HG03135 (cell line): ENCODE measurements around the gene CGNL1.

Experiments used
- ATAC-seq: cut with Tn5 transposase; IDR thresholded peaks from one replicate; pipeline ENCODE4 v1.9.1; 2021; ENCODE audit warnings: mild to moderate bottlenecking, moderate library complexity; ENCODE audit not compliant: unreplicated experiment

CGNL1 gene

DNA sequence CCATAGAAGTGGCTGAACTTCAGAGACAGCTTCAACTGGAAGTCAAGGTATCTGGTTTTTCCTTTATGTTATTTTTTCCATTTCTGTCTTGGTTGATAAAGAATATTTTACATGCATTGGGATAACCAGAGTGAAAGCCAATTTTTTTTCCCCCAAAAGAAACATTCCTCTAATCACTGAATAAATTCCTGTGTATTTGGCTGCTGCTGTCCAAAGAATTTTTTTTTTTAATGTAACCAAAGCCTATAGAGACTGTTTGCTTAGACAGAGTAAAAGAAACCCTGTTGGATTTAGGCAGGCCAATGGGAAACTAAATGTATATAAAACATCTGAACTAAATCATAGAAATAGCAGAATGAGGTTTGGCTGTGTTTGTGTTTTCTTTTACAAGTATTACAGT, 75.2 kb downstream of the CGNL1 start:
- ATAC-seq: no peak

DNA sequence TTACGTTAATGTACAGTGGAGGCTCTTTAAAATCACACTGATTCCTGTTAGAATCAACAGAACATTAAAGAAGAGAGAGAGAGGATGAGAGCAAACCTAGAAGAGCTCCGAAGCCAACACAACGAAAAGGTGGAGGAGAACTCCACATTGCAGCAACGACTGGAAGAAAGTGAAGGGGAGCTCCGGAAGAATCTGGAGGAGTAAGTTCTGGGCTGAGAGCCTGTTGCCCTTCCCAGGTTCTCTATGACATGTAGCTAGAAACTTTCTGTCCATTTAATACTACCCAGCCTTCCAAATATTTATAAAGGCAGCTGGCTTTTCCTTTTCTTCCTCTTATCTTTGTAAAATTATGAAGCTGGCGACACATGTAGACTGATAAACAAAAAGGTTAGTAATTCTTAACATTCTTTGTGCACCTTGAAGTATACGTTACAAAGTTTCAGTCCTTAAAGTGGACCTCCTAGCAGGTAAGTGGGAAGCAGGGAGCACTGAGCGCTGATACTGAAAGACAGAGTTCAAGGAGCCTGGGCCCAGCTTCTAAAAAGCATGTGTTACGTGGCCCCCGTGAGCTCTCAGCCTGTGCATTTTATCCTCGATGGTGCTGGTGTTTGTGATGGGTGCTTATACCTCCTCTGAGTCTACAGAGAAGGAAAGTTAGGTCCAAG, 75.9 kb downstream of the CGNL1 start:
- no peak for ATAC-seq

DNA sequence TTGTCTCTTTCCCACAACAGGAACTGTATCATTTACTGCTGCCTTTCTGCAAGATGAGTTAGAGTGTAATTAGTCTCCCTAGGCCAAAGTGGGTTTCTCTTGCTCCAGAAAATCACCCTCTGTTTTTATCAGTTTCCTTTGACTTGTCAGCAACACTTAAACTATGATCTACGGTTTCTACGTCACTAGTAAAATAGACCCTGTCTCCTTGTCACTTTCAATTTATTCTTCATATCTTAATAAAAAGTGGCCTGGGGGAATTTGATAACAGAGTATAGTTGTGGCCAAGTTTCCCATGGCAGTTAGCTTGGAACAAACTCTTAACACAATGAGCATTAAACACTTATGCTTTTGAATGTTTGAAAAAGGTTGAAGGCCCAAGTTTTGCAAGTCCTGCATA, 79.6 kb downstream of the CGNL1 start:
- ATAC-seq: no peak

DNA sequence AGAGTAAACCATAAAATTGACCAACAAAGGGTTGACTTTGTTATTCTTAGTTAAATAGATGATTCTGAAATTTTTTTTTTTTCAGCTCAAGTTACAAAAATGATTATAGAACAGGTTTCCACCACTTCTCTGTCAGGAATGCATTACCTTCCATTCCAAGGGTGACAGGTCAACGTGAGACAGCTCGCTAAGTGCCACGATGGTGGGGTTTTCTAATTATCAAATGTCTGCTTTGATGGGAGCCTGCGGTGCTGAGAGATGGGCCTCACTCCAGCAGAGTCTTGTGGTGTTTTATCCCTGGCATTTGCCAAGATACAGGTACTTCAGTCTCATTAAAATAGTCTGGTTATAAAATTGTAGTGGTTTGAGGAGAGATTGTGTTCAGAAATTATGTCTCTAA, 80.3 kb downstream of the CGNL1 start:
- ATAC-seq: no peak

DNA sequence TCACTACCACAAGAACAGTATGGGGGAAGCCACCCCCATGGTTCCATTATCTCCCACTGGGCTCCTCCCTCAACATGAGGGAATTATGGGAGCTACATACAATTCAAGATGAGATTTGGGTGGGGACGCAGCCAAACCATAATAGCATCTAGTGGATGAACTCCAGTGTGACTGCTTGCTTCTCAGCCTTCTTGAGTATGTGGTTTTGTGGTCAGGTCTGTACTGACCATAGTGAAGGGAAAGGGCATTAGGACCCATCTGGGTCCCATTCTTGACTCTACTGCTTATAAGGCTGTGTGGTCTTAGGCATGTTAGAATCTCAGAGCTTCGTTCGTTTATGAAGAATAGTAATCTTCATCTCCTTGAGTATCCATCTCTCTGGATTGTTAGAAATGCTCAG, 81.4 kb downstream of the CGNL1 start:
- no peak for ATAC-seq

DNA sequence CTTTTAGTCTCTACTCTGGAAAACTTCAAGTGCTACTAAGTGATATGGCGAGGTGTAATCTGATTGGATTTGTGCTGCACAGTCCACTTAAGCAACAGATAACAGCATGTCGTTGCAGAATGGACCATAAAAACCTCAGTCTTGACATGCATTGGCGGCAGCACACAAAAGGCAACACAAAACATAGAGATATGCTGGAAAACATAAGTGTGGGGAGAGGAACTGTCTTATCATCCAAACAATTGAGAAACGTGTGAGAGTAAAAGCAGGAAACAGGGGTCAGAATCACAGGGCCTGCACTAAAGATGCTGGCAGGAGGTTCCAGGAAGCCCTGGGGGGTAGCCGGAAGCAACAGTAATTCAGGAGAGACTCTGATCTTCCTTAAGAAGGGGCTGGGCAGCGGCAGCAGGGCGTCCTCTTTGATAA, 82.1 kb downstream of the CGNL1 start:
- ATAC-seq: no peak

DNA sequence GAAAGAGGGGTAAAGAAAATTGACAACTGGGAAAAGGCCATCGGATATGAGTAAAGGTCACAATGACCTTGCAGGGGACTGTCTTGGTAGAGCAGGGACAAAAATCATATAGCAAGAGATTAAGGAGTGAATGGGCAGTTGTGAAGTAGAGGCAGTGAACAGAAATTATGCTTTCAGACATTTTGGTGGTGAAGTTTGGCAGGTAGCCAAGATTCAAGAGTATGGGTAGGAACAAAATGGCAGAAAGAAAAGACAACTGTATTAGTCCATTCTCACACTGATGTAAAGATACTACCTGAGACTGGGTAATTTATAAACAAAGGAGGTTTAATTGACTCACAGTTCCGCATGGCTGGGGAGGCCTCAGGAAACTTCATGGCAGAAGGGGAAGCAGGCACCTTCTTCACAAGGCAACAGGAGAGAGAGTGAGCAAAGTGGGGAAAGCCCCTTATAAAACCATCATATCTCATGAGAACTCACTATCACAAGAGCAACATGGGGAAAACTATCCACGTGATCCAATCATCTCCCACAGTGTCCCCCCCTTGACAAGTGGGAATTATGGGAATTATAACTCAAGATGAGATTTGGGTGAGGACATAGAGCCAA, 84.0 kb downstream of the CGNL1 start:
- no peak for ATAC-seq

DNA sequence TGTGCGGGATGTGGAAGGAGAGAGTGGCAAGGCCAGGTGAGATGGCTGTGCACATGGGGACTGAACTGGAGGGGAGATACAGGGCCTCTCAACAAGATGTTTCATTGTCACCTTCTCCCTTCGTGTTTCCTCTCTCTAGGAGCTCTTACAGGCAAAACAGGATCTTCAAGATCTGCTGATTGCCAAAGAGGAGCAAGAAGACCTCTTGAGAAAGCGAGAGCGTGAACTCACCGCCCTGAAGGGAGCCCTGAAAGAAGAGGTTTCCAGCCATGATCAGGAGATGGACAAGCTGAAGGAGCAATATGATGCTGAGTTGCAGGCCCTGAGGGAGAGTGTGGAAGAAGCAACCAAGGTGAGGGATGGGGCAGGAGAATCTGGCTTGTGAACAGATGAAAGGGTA, 85.2 kb downstream of the CGNL1 start:
- ATAC-seq: no peak

DNA sequence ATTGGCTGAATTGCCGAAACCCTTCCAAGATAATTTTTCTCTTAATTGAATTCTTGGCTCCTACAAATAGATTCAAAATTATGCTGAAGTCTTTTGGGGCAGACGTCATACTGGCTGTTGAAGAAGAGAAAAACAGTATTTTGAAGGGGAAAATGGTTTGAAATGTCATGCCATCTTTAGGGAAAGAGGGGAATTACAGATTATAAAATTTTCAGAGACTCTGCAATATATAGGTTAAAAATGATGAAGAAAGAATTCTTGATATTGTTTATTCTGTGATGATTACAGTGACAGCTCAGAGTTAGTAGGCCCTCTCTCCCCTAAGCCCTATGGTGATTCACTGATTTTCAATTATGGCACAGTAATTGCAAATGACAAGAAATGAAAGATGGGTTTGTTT, 86.1 kb downstream of the CGNL1 start:
- no peak for ATAC-seq

DNA sequence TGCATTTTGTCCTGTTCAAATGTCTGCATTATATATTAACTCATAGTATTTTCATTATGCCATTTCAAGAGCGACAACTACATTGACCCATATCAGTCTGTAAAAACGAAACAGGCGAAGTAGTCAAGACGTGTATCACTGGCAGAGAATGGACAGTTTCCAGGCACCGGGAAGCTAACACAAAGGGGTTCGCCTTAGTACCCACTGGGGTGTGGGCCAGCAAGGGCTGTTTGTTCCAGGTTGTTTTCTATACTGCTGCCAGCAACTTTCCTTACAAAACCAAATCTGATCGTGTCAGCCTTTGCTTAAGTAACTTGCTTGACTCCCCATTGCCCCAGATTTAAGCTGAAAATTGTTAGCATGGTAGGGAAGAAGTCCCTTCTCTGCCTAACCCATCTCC, 87.1 kb downstream of the CGNL1 start:
- ATAC-seq: no peak

DNA sequence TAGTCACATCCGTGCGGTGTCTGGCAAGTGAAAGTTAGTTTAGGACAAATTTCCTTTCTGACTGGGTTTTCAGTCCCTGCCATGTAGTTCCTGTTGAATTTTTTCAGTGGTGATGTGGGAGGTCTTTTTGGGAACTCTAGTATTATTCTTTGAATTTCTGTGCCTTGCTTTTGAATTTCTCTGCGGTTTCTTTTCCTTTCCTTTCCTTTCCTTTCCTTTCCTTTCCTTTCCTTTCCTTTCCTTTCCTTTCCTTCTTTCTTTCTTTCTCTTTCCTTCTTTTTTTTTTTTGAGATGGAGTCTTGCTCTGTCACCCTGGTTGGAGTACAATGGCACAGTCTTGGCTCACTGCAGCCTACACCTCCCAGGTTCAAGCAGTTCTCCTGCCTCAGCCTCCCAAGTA, 88.2 kb downstream of the CGNL1 start:
- no peak for ATAC-seq

DNA sequence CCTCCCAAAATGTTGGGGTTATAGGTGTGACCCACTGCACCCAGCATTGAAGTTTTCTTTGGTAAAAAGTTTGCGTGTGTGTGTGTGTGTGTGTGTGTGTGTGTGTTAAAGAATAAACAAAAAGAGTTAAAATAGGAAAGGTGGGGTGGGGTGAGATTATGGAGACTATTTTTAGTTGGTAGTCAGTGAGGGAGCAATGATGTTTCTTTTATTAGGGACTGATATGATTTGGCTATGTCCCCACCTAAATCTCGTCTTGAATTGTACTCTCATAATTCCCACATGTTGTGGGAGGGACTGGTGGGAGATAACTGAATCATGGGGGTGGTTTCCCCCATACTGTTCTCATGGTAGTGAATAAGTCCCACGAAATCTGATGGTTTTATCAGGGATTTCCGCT, 92.2 kb downstream of the CGNL1 start:
- no peak for ATAC-seq

DNA sequence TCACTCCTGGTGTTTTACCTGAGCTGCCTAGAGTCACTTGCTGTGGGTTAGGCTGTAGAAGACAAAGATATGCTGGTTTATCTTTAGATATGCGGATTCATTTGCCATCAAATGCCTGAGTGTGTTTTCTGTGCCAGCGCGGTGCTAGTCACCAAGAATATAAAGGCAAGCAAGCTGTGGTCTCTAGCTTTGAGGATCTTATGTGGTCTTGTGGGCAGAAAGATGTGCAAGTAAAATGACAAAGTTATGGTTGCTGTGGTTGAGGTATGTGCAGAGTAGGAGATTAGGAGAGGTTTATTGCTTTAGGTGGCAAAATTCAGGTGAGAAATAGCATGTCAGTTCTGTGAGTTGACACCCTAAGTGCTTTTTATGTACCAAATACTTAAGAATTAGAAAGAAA, 94.2 kb downstream of the CGNL1 start:
- ATAC-seq: no peak

DNA sequence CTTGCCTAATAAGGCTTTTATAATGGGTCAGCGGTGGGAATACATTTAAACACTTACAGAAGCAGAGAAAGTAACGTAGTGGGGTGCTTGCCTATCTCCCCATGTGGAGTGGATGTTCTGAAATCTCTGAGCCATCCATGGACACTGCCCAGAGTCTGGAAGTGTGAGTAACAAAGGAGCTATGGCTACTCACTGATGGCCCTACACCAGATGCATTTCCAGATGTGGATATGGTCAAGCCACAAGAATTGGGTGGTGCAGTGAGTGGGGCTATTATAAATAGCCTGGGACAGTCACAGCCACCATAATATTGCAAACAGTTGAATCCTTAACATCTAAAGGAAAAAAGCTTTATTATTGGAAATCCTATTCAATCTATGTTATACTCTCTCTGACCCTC, 96.6 kb downstream of the CGNL1 start:
- no peak for ATAC-seq

DNA sequence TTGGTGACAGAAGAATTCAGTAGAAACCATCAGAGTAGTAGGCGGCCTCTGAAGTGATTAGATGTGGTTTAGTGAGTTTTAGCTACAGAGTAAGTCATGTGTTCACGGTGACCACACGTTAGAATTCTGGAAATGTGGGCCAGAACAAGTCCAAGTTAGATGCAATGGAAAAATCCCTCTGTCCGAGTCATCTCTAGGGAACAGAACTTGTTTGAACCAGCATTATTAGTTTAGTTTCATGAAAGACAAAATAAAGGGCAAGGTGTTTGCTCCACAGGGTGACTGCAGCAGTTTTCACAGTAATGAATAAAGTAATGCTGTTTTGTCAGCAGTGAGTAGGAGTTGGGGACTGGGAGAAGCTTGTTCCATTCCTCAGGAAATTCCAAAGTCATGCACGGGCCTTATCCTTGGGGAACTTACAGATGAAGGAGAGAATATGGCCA, 100.2 kb downstream of the CGNL1 start:
- no peak for ATAC-seq

DNA sequence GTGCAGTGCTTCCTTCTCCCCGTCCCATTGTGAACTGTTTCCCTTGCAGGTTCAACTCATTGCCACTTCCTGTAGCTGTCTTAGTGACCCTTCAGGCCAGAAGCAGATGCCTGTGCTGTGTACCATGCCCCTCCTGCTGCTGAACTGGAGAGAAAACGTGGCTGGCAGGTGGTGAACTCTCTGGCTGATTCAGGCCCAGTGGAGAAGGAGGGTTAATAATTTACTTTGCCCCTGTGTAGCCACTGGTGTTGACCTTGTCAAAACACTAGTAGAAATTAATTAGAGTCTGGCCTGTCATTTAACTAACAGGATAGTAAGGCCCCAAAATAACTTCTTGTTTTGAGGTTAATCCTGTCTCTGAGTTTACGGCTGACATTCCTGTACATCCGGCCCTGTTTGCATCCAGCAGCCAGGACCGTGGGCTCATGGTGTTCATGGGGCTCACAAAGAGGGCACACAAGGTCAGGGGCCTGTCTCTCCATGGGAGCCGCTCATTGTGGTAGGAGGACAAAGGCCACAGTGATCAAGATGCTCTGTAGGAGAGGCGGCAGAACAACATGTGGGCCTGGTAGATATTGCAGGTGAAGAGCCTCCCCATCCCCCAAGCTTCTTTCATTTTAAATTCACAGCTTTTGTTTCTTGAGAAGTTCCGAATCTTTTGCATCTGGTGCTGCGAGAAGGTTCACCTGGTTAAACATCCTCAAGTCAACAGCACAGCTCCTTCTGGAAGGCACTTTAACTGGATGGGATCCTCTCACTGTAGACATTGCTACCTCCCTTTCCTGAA, 101.6 kb downstream of the CGNL1 start:
- ATAC-seq: no peak

DNA sequence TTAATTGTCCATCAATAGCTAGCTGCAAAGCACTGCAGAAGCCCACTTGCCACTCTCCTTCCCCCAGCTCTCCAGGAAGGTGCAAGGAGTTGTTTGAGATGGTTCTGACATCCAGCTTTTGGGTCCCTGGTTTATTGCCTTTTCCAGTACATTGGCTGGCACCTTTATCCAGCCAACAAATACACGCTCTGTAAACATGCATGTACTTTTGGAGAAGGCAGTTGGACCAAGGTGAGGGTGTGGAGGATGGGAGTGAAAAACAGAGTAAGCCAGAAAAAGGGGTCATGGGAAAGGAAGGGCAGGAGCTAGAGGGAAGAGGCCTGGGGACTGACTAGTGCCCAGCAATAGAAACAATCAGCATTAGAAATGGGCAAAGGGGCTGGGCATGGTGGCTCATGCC, 102.7 kb downstream of the CGNL1 start:
- no peak for ATAC-seq

DNA sequence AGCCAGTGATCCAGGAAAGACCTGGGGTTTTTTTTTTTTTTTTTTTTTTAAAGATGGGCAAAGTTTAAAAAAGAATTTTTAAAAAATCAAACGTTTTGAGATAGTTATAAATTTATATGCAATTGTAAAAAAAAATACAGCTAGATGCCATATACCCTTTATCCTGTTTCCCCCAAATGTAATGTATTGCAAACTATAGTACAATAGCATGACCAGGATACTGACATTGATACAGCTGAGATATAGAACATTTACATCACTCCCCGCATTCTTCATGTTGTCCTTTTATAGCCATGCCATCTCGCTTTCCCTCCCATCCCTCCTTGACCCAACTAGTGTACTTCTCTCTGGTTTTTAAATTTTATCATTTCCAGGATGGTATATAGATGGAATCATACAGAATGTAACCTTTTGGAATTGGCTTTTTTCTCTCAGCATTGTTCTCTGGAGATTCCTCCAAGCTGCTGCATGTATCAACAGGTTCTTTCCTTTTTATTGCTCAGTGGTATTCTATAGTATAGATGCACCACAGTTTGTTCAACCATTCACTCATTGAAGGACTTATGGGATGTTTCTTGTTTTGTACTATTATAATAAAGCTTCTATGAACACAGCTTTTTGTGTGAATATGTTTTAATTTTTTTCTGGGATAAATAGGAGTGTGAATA, 104.9 kb downstream of the CGNL1 start:
- ATAC-seq: no peak

DNA sequence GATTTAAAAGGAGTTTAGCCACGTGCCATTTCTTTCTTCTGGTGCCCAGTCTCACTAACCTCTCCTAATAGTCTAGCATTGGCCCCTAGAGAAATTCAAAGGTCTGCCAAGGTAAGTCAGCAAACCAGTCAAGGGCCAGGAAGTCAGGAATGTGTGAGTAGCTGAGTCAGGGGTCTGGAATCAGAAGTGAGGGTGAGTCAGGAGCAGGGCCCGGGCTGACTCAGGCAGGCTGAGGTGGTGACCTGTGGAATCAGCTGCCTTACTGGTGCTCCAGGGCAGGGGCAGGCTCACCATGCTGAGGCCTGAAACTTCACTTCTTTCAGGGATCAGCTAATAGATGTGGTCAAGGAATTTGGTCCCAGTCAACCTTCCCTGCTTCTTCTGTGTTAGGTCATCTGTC, 109.6 kb downstream of the CGNL1 start:
- ATAC-seq: no peak

DNA sequence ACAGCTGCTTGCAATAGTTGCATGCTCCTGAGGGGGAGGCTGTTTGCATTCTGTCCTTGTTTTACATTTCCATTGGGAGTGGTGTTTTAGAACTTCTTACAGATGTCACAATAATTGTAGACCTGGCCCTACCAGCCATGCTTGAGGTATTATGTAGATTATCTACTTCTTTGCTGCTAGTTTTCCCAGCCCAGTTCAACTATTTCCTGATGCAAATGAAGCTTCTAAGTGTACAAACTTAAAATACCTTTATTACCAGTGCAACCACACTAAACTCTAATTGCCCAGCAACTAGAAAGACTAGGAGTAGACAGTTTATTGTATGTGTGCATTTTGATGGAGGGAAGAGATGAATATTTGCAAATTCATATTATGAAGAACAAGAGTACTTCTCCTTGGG, 110.5 kb downstream of the CGNL1 start:
- no peak for ATAC-seq

DNA sequence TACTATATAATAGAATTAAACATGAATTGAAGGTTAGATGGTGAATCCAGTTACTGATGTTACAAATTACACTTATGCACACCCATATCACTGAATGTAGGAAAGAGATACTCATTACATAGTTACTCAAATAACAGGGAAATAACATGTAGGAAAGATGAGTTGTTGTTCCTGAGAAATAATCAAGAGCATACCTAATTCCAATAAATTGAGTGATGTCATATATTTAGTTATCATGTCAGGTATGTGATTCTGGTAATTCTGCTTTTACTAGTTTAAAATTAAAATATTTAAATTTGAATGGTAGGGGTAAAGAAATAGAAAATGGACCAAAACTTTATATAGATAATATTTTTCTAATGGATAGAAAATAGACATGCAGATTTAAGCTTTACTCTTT, 112.8 kb downstream of the CGNL1 start:
- ATAC-seq: no peak

DNA sequence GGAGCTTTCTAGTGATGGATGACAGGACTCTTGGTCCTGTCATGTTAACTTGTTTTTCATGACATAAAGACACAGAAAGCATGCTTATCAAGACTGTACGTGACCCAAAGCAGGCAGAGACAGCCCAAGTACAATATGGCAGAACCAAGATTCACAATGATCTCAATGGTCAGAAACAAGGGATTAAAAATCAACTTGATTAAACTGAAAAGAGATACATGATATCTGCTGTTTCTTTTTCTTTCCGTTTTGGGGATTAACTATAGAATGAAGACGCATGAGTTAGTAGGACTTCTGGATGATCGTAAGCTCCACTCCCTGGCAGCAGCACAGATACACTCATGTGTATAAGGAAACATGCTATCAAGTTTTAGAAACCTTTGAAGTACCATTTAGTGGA, 117.0 kb downstream of the CGNL1 start:
- ATAC-seq: no peak
